ENCODE measurements around the gene NDST1. TPM values are rescaled to one million over a fixed set of nuclear protein-coding genes. Genes with fewer than 3 reads are reported as not detected.

The NDST1 gene
- total and polyA plus RNA-seq, 10 of the 15 experiments (the other 5 are each of a cell fraction or from before 2014, with no cell fraction given) = 0.20 to 53.5 (median 12.9) TPM

DNA sequence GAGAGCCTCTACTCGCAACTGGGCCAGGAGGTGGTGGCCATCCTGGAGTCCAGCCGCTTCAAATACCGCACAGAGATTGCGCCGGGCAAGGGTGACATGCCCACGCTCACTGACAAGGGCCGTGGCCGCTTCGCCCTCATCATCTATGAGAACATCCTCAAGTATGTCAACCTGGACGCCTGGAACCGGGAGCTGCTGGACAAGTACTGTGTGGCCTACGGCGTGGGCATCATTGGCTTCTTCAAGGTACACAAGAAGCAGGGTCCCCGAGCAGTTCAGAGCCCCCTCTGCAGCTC, 13.5 kb downstream of the NDST1 start (continued):
- TF ChIP-seq ZNF592 (IDR thresholded peaks at IDR 0.05) = no peak
- no peak for TF ChIP-seq MYB (IDR thresholded peaks at IDR 0.05; ENCODE audit: borderline replicate concordance, low read depth, low read length)
- no peak for TF ChIP-seq TCF3 (IDR thresholded peaks at IDR 0.05; ENCODE audit: borderline replicate concordance, insufficient read depth, low read depth, low read length)
- TF ChIP-seq, protein P1, sequence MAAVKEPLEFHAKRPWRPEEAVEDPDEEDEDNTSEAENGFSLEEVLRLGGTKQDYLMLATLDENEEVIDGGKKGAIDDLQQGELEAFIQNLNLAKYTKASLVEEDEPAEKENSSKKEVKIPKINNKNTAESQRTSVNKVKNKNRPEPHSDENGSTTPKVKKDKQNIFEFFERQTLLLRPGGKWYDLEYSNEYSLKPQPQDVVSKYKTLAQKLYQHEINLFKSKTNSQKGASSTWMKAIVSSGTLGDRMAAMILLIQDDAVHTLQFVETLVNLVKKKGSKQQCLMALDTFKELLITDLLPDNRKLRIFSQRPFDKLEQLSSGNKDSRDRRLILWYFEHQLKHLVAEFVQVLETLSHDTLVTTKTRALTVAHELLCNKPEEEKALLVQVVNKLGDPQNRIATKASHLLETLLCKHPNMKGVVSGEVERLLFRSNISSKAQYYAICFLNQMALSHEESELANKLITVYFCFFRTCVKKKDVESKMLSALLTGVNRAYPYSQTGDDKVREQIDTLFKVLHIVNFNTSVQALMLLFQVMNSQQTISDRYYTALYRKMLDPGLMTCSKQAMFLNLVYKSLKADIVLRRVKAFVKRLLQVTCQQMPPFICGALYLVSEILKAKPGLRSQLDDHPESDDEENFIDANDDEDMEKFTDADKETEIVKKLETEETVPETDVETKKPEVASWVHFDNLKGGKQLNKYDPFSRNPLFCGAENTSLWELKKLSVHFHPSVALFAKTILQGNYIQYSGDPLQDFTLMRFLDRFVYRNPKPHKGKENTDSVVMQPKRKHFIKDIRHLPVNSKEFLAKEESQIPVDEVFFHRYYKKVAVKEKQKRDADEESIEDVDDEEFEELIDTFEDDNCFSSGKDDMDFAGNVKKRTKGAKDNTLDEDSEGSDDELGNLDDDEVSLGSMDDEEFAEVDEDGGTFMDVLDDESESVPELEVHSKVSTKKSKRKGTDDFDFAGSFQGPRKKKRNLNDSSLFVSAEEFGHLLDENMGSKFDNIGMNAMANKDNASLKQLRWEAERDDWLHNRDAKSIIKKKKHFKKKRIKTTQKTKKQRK (IDR thresholded peaks at IDR 0.05; ENCODE audit: low read depth, low read length) = no peak
- TF ChIP-seq TAF1 (IDR thresholded peaks at IDR 0.05; ENCODE audit: borderline replicate concordance, low read depth, low read length) = no peak
- no peak for TF ChIP-seq JUNB (IDR thresholded peaks at IDR 0.05)
- TF ChIP-seq JUND (IDR thresholded peaks at IDR 0.05; ENCODE audit: low read depth, low read length) = no peak
- TF ChIP-seq BCL11A (IDR thresholded peaks at IDR 0.05; ENCODE audit: low read depth, low read length) = no peak
- TF ChIP-seq ZBTB40 (IDR thresholded peaks at IDR 0.05; ENCODE audit: borderline replicate concordance) = no peak

All from GM12878 (cell line).